GM19324 (cell line): ENCODE measurements around the gene PHYHD1.

Experiments
- ATAC-seq: cut with Tn5 transposase; IDR thresholded peaks from one replicate; pipeline ENCODE4 v1.9.1; 2021; ENCODE audit warnings: mild to moderate bottlenecking, moderate library complexity; ENCODE audit not compliant: unreplicated experiment, low FRiP score

The PHYHD1 gene

DNA sequence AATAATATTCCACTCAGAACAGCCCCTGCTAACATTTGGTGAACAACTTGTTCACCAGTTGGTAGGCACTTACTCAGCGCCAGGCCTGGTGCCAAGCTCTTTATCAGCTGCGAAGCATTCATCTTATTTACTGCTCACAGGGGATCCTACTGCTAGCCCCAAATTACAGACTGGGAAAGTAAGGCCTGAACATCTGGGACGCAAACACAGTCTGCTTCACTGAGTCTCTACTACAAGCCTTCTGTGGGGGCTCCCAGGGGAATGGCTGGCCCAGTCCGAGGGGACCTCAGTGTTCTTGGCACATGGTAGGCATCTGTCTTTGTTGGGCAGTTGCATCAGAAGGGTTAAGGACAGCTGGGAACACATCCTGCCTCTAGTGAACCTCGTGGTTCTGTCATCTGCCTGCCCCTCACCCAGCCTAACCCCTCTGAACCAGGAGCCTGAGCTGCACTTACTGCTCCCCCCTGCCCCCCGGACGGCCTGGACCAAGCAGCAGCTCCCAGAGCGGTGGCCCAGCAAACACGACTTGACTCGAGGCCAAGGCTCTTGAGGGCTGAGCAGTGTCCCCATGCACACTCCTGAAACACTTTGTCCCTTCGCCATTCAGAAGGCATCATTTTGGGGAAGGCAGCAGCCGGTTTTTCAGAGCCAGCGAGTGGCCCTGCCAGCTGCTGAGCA is at the start of gene PHYHD1:
PHYHD1 (plus strand) TSS at position 602 of the 678 bp plus-strand sequence. CDS start 1,342 bp downstream, outside the sequence.
- ATAC-seq, result no peak

DNA sequence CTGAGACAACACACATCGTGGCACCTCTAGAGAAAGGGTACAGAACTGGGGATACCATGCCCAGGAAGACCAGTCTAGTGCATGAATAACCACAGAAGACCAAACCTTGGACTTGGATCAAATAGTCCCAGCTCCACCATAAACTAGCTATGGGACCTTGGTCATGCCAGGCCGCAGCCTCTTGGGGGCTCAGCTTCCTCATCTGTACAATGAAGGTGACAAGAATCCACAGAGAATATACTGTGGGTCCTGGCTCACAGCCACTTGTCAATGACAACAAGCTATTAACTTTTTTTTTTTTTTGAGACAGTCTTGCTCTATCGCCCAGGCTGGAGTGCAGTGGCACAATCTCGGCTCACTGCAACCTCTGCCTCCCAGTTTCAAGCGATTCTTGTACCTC is 42.9 kb upstream of the PHYHD1 start:
- ATAC-seq, result no peak

DNA sequence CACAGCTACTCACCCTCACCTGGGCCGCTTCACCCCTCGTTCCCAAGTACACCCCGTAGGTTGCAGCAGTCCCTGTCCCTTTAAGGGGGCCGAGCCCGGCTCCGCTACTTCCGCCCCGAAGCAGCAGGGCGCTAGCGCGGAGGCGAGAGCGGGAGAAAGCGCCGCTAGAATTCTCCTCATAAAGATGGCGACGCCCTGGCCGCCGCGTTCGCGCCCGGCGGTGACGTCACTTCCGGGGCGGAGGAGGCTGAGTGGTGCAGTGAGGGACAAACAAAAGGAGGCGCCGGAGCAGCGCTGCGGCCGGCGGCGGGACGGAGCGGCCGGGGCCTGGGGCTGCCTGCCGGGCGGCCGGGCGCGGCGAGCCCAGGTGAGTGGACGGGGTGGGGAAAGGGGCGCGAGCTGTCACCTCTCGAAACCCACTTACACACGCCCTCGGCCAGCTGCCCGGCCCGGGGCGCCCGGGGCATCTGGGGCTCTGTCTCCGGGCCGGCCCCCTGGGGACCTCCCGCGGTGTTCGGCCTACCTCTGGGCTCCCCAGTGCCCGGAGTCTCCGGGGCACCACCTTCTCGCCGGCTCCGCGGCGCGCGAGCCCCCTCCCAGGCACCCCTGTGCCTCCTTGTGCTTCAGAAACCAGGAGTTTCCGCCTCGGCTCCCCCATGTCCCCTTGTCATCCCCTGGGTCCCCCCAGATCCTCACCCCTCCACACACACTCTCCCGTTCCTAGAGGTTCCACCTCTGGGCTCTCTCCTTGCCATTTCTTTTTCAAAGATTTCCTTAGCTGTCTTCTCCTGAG is 38.7 kb upstream of the PHYHD1 start, which contains the start of the genes KYAT1 and LRRC8A:
KYAT1 (minus strand) TSS at position 67 of the 793 bp plus-strand sequence. CDS start 36,545 bp downstream, outside the sequence.
LRRC8A (plus strand) TSS at position 250 of the 793 bp plus-strand sequence. CDS start 25,032 bp downstream, outside the sequence.
- peak; percentile 91 for ATAC-seq

DNA sequence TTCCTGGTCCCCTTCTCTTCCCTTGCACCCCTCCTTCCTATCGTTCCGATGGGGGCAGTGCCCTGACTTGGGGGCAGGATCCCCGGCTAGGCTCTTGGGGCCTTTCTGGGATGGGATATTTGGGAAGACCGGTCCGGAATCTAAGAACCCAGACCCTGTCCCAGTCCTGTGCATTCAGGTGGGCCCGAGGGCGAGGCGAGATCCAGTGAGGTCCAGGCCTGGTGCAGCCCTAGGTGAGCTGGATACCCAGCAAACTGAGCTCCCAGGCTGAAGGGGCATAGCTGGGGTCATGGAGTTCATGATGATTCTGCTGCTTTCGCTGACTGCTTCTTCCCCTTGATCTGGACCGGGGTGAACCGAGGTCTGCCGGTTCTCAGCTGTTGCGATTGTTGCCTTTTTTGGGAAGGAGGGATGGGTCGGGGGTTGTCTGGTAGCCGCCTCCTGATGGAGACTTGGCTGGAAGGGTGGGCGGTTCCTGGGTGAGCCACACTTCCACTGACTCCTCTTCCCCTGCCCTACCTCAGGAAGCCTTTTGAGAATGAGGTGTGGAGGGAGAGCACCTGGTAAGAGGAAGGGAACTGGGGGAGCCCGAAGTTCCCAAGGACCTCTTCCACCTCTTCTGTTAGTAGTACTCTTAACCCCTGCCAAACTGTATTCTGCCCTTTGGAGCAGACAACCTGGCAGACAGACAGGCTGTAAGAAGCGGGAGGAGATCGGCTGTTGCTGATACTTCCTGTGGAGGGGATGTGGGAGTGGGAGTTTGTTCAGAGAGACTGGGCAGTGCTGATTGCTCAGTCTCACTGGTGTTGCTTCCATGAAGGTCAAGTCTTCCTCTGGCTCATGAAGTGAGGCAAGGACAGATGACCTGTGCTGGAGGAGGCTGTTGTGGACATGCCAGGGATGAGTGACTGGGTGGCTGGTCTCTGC is 37.8 kb upstream of the PHYHD1 start:
- ATAC-seq, result no peak

DNA sequence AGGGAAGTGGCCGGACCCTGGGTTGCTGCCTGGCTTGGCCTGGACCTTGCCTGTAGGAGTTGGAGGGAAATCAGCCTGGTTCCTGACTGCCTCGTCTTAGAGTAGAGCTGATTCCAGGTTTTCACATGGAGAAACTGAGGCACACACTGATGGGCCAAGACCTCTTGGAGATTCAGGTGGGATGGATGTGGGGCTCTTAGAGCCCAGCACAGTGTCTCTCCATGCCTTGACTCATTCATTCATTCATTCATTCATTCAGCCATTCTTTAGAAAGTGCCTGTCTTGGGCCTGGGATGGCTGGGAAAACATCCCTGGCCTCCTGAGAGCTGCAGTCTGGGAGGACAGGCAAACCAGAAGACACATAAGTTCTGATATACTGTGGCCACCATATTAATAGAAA is 36.6 kb upstream of the PHYHD1 start:
- ATAC-seq, result no peak

DNA sequence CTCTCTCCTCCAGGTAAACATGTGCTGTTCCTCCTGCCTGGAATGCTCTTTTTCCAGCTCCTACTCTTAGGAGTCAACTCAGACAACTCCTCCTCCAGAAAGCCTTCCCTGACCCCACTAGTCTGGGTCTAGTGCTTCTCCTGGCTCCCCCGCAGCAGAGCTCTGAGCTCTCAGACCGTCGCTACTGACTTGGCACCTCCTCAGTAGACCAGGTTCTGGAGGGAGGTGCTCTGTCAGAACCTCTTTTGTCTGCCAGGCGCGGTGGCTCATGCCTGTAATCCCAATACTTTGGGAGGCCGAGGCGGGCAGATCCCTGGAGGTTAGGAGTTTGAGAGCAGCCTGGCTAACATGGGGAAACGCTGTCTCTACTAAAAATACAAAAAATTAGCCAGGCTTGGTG is 35.4 kb upstream of the PHYHD1 start:
- ATAC-seq, result no peak

DNA sequence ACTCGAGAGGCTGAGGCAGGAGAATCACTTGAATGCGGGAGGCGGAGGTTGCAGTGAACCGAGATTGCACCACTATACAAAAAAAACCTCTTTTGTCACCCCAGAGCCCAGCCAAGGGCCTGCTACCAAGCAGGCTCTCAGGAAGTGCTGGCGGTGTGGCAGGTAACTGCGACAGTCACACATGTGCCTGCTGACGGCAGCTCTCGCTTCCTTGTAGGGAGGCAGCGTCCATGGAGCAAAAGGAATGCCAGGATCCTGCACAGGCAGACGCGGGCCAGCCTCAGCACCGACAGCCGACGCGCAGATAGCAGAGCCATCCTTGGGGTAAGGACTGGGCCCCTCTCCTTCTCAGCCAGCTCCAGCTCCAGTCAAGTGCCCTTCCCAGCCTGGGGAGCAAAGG is 35.0 kb upstream of the PHYHD1 start:
- no peak for ATAC-seq

DNA sequence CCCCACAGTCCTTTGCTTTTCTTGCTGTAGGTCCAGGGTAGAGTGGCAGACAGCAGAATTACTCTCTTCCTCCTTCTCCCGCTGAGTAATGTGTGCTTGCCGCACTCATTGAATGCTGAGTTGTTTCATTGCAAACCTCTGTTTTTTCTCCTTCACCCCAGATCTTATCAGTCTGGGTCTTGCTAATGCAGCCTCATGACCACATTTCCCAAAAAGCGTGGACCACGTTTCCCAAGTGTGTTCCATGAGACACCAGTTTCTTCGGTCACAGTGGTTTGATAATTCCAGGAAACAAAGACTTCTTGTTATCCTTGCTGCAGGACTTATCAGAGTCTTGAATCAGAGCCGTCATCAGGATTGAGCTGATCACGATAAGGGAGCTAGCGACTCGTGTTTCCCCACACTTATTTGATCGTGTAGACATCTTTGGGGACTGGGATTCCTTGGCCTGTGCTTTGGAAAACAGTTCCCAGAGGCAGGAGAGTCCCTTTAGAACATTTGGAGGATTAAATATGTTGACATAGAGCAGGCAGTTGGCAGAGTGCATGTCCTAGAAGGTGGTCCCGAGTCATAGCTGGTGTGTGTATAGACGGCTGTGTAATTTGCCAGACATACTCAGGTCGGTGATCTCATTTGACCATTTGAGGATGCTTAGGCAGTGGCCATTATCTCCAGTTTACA is 34.4 kb upstream of the PHYHD1 start:
- ATAC-seq, result no peak

DNA sequence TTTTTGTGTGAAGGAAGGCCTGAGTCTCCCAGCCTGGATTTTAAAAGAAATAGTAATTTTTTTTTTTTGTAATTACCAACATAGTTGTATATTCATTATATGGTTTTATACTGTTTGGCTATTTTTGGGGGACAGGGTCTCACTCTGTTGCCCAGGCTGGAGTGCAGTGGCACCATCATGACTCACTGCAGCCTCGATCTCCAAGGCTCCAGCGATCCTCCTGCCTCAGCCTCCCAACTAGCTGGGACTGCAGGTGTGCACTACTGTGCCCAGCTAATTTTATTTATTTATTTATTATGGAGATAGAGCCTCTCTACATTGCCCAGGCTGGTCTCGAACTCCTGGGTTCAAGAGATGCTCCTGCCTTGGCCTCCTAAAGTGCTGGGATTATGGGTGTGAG is 33.7 kb upstream of the PHYHD1 start:
- no peak for ATAC-seq

DNA sequence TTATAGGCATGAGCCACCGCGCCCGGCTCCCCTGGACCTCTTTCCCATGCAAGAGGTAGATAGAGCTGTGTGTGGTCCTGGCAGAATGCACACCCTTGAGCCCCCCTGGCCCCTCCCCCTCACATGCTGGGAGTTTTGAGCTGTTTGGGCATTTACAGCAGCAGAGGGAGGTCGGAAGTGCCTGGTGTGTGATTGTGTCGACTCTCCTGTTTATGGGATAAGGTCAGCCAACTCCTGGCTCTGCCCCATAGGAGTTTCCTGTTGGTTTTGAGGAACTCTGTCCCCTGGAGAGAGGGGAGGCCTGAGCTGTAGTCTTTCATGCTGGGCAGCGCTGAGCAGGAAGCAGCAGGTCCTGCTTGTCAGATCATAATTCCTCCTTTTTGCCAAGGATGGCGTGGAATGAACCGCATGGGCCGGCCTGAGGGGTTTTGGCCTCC is 32.9 kb upstream of the PHYHD1 start:
- no peak for ATAC-seq

DNA sequence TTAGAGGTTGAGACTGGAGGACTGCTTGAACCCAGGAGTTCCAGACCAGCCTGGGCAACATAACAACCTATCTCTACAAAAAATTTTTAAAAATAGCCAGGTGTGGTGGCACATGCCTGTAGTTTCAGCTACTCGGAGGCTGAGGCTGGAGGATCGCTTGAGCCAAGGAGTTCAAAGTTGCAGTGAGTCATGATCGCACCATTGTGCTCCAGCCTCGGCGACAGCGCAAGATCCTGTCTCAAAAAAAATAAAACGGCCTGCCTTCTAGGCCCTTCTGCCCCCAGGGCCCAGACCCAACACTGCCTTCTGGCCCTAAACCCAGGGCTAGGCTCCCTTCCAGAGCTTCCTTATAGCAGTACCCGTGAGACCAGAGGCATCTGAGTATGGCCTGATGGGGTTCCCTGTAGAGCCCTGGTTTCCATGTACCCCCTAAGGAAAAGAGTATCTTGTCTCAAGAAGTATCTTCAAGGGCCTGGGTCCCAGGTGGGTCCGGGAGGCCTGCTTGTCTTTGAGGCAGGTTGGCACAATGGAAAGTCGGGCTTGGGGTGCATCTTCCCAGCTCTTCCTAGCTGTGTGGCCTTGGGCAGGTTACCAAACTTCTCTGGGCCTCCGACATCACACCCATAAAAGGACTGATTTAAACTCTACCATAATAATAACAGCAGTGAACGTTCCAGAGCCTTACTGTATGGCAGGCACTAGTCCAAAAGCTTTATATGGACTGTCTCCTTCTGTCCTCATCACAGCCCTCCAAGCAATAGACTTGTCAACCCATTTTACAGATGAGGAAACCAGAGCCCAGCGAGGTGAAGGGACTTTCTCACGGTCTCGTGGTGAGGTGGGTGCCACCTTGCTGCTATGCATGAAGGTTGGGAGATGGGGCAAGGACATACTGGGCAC is 29.2 kb upstream of the PHYHD1 start:
- no peak for ATAC-seq

DNA sequence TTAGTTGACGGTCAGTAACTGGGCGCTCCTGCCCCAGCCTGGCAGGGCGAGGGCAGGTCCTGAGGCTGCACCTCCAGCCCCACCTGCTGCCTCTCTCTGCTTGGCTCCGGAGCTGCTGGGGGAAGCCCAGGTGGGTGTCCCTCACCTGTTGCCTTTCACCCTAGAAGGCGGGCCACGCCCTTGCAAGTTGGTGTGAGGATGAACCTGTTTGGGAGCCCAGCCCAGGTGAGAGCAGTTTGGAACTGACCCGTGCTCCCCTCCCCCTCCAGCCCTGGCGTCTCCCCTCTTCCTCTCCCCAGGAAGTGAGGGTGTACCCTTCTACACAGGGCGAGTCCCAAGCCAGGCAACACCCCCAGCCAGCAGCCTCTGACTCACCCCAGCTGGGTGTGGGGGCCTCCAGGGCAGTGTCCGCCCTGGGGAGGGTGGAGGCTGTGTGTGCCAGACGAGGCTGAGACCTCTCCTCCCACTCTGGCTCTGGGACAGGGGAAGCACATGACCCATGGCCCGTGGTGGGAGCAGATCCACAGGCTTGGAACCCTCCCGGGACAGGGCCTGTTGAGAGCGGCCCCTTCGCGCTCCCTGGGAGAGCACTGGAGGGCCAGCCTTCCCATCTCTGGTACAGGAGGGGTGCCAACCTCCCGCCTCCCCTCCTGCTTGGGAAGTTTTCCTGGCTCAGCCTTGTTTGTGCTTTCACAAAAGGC is 28.4 kb upstream of the PHYHD1 start:
- no peak for ATAC-seq

DNA sequence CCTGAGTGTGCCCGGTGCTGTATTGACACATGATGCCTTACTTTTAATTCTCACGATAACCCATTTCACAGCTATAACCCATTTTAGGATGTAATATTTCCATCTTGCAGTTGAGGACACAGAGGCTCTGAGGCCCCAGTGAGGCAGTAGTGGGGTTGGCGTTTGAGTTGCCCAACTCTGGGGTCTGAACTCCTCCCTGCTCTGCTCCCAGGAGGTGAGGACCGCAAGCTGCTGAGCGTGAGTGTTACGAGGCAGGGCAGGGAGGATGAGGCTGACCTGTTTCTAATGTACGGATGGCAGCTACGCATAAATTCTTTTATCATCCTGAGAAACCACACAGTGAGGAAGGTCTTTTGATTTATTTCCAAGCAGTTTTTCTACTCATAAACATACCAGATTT is 27.4 kb upstream of the PHYHD1 start:
- ATAC-seq, result no peak

DNA sequence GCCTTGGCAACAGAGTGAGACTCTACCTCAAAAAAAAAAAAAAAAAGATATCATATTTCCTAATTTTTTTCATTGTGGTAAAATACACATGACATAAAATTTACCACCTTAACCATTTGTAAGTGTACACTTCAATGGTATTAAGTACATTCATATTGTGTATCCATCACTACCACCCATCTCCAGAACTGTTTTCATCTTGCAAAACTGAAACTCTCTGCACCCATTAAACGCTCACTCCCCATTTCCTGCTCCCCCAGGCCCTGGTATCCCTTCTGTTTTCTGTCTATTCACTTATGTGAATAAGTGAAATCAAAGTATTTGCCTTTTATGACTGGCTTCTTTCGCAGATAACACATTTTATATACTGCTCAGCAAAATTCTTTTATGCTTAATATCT is 26.0 kb upstream of the PHYHD1 start:
- ATAC-seq, result no peak

DNA sequence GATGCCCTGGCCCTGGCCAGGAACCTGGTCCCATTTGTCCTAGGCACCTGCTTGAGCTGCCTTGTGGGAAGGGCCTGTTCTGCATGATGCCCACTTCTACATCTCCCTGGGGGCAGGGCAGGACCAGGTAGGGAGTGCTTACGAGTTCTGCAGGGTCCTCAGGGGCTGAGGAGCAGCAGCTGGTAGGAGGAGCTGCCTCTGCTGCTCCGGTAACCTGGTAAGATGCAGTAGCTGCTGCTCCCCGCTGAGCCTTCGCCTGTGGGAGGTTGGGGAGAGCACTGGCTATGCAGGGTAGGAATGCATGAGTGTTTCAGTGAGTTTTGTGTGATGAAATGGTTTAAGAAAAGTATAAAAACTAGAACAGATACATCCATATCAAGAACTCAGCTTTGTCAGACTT is 25.2 kb upstream of the PHYHD1 start:
- ATAC-seq, result no peak

DNA sequence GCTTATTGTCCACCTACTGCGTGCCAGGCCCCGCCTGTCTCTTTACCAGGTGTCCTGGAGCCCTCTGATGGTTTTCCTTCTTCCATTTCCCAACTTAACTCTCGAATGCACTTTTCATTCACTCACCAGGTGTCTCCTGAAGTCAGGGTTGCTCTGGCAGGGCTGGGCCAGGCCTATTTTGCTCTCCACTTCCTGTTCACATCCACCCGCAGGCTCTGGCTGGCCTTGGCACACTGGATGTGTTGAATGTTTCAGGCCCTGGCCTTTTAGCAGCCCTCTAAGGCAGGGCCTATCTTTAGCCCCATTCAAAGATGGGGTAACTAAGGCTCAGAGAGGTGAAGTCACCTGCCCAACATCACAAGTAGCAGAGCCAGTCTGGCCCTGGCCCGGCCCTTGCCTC is 22.4 kb upstream of the PHYHD1 start:
- ATAC-seq, result no peak

DNA sequence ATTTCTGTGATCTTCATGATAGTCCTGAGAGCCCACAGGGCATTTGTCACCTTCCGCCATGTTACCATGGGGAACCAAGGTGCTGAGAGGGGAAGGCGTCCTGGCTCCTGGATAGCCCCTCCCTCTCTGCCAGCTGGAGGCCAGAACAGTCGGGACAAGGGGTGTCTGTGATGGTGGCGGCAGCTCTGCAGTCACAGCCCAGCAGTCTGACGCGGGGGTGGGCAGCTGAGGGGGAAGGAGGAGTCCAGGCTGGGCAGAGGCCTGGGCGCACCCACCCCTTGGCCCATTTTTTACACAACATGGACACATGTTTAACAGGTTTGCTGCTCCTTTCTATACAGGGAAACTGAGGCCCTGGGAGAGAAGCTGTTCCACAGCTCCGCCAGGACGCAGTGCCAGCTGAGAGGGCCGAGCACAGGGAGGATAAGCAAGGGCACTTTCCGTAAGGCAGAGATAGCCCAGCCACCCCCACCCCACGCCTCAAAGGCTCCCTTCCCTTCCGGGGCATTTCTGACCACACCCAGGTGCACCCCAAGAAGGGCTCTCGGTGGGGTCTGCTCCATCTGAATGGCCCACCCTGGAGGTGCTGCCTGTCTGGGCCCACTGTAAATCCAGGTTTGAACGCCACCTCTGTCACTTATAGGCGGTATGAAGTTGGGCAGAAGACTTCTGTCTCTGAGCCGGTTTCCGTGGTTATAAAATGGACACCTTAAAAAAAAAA is 21.8 kb upstream of the PHYHD1 start:
- no peak for ATAC-seq
